Hindlimb muscle (tissue), 1 donor: ENCODE measurements around the gene SLC39A11. TPM values are rescaled to one million over a fixed set of nuclear protein-coding genes. Genes with fewer than 3 reads are reported as not detected.

Experiments
- DNase-seq: peaks from one replicate; pipeline ENCODE4 v3.0.0-alpha.2; 2013
- polyA plus RNA-seq: library from polyadenylated mRNA; unstranded; fragments of 120-200 nt; gene quantifications from one replicate; pipeline ENCODE4 v1.2.1, GENCODE V29; 2013; ENCODE audit not compliant: insufficient read length

SLC39A11 gene
- polyA plus RNA-seq, 1 donor, result 9.3 TPM

- DNase-seq, result peak; percentile 43
These were observed 115.3 kb downstream of the SLC39A11 start for GRCh38 chr17:72976971-72977770.

DNA sequence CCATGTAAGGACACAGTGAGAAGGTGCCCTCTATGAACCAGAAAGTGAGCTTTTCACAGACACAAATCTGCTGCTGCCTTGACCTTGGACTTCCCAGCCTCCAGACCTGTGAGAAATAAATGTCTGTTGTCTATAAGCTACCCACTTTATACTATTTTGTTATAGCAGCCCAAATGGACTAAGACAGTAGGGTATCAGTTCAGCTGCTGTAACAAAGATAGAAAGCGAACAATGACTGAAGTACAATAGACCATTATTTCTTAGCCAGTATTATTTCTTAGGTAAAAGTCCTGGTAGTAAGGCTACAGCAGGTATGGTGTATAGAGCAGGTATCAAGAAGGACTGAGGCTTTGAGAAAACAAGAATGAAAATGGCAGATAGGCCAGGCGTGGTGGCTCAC is 117.0 kb downstream of the SLC39A11 start:
- no peak for DNase-seq

- DNase-seq, result no peak
These were observed 117.8 kb downstream of the SLC39A11 start for GRCh38 chr17:72974605-72975232.

GRCh38 chr17:72972263-72972951 is 120.1 kb downstream of the SLC39A11 start:
- DNase-seq, result no peak

DNA sequence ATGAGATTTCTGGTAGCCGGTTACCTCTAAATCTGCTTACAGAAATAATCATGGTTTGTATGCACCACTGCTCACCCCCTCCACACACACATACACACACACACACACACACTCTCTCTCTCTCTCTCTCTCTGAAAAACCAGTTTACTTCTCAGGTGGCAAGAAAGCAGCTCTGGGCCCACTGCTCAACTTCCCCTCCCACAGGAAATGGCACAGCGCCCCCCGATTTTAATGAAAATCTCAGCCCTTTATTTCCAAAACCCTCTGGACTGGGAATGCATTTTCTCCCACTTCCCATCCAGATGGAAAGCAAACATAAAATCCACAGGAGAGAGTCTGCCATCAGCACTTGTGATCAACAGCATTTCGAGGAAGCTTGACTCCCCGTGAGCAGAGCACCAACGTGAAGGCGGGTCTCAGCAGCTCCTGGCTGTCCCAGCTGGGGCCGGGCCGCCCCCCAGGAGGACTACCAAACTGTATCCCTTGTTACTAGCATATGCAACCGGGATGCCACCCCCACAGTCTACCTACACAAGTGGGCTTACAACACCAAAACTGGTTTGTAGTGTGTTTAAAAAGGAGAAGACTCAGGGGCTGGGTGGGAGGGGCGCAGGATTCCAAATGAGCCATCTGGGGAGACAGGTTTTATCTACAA is 121.1 kb downstream of the SLC39A11 start:
- DNase-seq, result no peak

- no peak for DNase-seq
These were observed 121.7 kb downstream of the SLC39A11 start for GRCh38 chr17:72970797-72971196.

- DNase-seq, result no peak
These were observed 122.2 kb downstream of the SLC39A11 start for GRCh38 chr17:72970246-72970645.

DNA sequence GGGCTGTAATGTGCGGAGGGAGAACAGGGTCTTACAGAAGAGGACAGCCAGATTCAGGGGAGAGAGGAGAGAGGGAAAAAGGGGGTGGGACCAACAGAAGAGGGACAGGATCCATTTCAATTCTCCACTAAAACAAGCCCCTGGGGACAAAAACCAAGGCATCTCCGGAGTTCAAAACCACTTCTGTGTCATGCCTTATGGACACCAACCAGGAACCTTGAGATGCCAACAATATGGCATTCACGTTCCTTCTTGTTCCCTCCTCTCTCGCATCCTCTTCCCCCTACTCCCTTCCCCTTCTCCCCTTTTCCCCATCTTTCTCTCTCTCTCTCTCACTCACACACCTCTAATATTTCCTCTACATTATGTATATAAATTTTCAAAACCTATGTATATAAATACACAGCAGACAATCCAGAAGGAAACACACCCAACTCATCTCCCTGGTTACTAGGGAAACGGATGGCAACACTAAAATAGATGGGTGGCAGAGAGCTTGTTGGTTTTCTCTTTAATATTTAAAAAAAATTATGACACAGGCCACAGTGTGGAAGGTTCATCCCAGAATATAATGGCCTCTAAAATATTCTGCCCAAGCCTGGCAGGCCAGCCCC is 123.1 kb downstream of the SLC39A11 start:
- DNase-seq, result no peak

DNA sequence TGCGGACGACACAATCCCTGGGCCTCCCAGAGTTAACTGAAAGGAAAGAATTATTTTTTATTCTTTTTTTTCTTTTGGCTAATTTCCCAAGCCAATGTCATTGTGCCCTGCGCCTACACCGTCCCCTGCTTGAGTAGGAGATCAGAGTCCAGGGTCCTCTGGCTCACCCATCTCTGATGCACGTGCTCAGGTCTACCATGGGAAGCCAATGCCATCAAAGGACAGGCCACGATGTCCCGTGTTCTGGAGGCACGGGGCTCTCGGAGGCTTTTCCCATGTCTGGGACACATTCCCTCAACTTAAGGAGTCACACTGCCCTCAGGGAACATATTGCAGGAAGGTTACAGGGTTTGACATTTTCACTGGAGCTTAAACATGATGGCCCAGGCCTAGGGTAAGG is 123.7 kb downstream of the SLC39A11 start:
- no peak for DNase-seq

GRCh38 chr17:72967977-72968585 is 124.4 kb downstream of the SLC39A11 start:
- DNase-seq, result no peak

DNA sequence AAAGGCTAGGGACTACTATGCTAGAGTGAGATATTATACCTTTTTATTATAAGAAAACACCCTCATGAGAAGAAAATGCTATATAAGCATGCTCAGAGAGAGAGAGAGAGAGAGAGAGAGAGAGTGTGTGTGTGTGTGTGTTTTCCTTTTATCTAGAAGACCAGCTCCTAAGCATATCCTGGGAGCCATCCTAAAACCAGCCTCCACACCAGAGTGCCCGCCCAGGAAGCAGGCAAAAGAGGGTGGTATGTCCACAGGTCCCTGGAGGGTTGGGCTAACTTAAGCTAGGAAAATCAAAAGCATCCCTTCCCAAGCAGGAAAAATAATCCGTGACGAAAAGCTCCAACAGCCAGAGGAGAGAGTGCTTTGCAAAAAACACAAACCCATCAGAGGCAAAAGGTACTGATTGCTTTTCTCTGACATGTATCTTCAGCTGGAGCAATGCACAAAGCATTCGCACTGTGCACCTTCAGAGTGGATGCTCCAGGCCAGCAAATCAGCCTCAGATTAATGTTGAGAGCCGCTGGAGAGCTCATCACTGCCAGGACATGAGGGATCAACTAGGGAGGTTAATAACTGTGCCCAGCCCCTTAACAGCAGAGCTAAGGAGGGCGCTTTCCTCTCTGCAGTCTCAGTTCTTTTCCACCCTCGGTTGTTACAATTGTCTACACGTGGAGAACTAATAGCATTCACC is 125.1 kb downstream of the SLC39A11 start:
- DNase-seq, result no peak

- DNase-seq, result no peak
These were observed 130.4 kb downstream of the SLC39A11 start for GRCh38 chr17:72962106-72962505.

- no peak for DNase-seq
These were observed 136.9 kb downstream of the SLC39A11 start for GRCh38 chr17:72955391-72956140.

DNA sequence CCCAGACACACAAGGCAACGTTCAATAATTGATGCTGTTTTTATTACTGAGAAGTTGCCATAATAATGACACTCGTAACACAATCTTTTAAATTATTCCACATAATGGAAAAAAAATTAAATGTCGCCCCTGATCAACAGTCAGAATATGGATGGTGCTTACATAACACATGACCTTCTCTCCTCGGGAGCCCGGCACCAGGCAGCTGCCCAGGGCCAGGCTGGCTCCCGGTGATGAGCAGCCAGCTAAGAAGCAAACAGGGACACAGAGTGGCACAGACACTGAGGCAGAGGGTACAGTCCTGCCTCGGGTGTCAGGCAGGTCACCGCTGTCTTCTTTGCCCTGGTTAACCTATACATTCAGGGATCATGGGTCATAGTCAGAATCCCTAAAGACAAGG is 137.9 kb downstream of the SLC39A11 start:
- no peak for DNase-seq

GRCh38 chr17:72953621-72954020 is 138.9 kb downstream of the SLC39A11 start:
- no peak for DNase-seq

DNA sequence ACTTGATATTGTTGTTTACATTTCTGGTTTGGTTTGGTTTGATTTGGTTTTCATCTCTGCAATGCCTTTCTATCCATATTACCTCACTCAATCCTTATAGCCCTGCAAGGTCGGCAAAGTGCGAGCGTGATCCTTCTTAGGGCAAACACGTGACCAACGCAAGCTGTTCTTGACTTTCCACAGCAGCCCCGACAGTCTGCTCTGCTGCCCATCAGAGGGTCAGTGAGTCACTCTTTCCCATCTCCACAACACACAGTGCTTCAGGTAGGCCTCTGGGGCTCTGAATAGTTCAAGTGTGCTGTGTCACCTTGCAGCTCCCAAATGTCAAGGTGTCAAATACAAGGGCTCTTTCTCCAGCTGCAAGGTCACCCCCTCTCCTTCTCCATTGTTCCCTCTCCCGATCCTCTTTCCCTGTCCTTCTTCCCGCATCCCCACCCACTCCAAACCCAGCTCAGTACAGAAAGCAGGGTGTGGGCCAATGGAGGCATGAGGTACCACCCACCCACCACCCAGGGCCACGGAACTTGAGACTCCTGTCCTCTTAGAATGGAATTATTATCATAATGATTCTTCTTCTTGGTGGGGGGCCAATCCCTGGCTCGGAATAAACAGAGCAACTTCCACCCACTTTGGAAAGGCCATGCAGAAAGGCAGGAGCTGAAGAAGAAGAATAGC is 139.7 kb downstream of the SLC39A11 start:
- DNase-seq, result no peak

DNA sequence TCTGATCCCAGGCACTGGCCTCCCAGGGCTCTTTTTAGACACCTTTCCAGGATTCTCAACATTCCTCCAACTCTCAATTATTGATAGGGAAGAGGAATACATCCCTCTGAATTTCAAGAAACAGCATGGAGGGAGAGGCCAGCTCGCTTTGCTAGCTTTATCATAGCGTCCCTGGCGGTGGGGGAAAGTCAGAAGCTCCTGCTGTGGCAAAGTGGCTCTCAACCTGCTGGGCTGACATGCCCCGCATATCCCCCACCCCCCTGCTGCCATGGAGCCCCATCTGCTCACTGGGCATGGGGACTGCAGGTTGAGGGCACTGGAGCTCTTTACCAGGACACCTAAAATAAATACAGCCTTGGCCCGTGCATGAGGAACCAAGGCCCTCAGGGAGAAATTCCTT is 140.3 kb downstream of the SLC39A11 start:
- no peak for DNase-seq

GRCh38 chr17:72950242-72950931 is 142.1 kb downstream of the SLC39A11 start:
- no peak for DNase-seq

- no peak for DNase-seq
These were observed 144.4 kb downstream of the SLC39A11 start for GRCh38 chr17:72948115-72948514.

DNA sequence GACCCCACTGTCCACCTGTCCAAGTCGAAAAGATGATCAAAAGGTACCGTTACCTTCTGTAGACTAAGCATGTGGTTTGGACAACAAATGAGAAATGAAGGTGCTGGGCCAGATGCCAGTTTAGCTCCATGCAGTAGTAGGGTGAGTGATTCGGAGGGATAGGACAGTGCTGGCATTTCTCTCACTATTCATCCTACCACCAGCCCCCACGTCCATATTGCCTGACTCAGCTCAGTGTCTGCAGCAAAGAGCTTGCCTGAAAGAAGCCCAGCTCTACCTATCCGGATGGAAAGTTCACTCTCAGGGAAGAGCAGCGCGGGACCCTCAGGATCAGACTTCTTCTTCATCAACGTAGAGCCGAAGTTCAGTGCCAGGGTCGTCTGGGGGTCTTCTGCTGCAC is 145.0 kb downstream of the SLC39A11 start:
- no peak for DNase-seq
